ENCODE data around the gene ITGA2. TPM values are rescaled to one million over a fixed set of nuclear protein-coding genes. Genes with fewer than 3 reads are reported as not detected.

ITGA2 gene
- total and polyA plus RNA-seq, 2 donors (not counting 1 experiment from before 2014, with no cell fraction given) = not detected

DNA sequence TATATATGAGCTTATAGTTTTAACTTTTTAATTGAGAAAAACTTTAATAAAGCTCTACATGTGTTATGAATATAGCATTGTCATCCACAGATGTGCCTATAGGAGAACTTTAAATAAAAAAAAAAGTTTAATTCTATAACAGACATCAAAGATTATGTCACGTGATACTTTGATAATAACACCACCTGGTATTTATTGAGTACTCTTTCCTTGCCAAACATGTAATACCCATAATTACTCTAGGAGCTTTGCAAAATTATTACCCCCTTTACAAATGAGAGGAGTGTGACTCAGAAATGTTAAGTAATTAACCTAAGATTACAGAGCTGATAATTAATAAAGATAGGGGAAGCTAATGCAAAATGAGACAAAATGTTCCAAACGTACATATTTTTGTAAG is 43.0 kb downstream of the ITGA2 start:
- H3K36me3 ChIP-seq (replicated peaks in 1 of 2; ENCODE audit: control extremely low read depth in 1 of 2, control insufficient read depth in 1 of 2, extremely low read depth in 1 of 2, insufficient read depth in 2 of 2, low read length in 1 of 2) = no peaks in the 10 kb centered on the region
- DNase-seq (no peak), ATAC-seq (ENCODE audit: low read depth) (no peak)
- ChIA-PET POLR2A (no interaction called here), CTCF (no interaction called here)
- H3K4me1 ChIP-seq (ENCODE audit: control insufficient read depth in 2 of 2, insufficient read depth in 2 of 2, low read length in 2 of 2) = no peaks in the 10 kb centered on the region
- Mint-ChIP-seq H3K9me3 (ENCODE audit: insufficient read depth) (no peaks in the 10 kb centered on the region), H3K4me1 (no peaks in the 10 kb centered on the region), H3K27me3 (no peaks in the 10 kb centered on the region), H3K27ac (no peak overlapping the region), H3K4me3 (no peak overlapping the region)
- intact Hi-C loops (cut with micrococcal nuclease) = no loop called here
- no CpG with 5 or more reads among the region's 2 CpGs for WGBS (ENCODE audit: insufficient coverage)
- no peak overlapping the region for H3K4me3 ChIP-seq (ENCODE audit: control extremely low read depth in 1 of 5, extremely low read depth in 1 of 5, insufficient read depth in 1 of 5, low read depth in 2 of 5, low read length in 4 of 5)
- no peaks in the 10 kb centered on the region for H3K9me3 ChIP-seq (ENCODE audit: control extremely low read depth in 1 of 3, control insufficient read depth in 2 of 3, insufficient read depth in 1 of 3, low read length in 2 of 3)
- TF ChIP-seq, protein P1, sequence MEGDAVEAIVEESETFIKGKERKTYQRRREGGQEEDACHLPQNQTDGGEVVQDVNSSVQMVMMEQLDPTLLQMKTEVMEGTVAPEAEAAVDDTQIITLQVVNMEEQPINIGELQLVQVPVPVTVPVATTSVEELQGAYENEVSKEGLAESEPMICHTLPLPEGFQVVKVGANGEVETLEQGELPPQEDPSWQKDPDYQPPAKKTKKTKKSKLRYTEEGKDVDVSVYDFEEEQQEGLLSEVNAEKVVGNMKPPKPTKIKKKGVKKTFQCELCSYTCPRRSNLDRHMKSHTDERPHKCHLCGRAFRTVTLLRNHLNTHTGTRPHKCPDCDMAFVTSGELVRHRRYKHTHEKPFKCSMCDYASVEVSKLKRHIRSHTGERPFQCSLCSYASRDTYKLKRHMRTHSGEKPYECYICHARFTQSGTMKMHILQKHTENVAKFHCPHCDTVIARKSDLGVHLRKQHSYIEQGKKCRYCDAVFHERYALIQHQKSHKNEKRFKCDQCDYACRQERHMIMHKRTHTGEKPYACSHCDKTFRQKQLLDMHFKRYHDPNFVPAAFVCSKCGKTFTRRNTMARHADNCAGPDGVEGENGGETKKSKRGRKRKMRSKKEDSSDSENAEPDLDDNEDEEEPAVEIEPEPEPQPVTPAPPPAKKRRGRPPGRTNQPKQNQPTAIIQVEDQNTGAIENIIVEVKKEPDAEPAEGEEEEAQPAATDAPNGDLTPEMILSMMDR (IDR thresholded peaks at IDR 0.05) = no peak
- TF ChIP-seq EZH2 (IDR thresholded peaks at IDR 0.05; ENCODE audit: borderline replicate concordance, insufficient read depth, low read depth, low read length, poor library complexity, severe bottlenecking) = no peak
- no peak overlapping the region for H3K27ac ChIP-seq (ENCODE audit: low read length in 2 of 2)
- no peaks in the 10 kb centered on the region for H4K20me1 ChIP-seq (ENCODE audit: control insufficient read depth, insufficient read depth, low read length, poor library complexity, severe bottlenecking)
- no peak overlapping the region for H3K9ac ChIP-seq (ENCODE audit: low read length)
- no peaks in the 10 kb centered on the region for H3K79me2 ChIP-seq (ENCODE audit: control insufficient read depth, insufficient read depth, low read length)
- H3K27me3 ChIP-seq (replicated peaks in 1 of 4; ENCODE audit: control extremely low read depth in 1 of 4, control insufficient read depth in 3 of 4, insufficient read depth in 4 of 4, low read length in 3 of 4) = no peaks in the 10 kb centered on the region
- no peak overlapping the region for H3K4me2 ChIP-seq (replicated peaks; ENCODE audit: low read depth, low read length, poor library complexity, severe bottlenecking)
- no peak overlapping the region for H2AFZ ChIP-seq (ENCODE audit: insufficient read depth, low read depth, low read length, poor library complexity, severe bottlenecking)

DNA sequence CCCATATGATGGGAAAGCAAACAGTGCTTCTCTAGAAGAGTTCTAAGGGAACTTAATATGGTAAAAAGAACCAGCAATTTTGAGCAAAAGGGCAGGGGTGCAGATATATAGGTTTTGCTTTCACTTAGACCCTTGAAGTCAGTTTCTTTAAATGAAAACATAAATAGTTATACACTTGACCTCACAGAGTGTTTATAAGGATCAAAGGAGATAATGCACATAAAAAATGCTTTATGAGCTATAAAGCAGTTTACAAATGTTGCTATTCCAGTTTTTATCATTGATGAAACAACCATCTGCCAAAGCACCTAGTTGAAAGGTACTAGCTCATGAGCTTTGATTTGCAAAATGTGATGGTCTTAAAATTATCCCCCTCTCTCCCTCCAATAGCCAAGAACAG is 45.7 kb downstream of the ITGA2 start:
- intact Hi-C loops (cut with micrococcal nuclease) = no loop called here
- POLR2A ChIA-PET = no interaction called here
- CTCF ChIA-PET = interaction anchor here (0.7 kb wide), 1 partner anchor 104 kb away, joined by 3 read pairs; no protein-coding TSS in a partner anchor
- no peaks in the 10 kb centered on the region for H3K9me3 Mint-ChIP-seq (ENCODE audit: insufficient read depth)
- H3K27me3 ChIP-seq (replicated peaks in 1 of 4; ENCODE audit: control extremely low read depth in 1 of 4, control insufficient read depth in 3 of 4, insufficient read depth in 4 of 4, low read length in 3 of 4) = no peaks in the 10 kb centered on the region
- no peaks in the 10 kb centered on the region for H4K20me1 ChIP-seq (ENCODE audit: control insufficient read depth, insufficient read depth, low read length, poor library complexity, severe bottlenecking)
- no peak overlapping the region for H3K27ac ChIP-seq (ENCODE audit: low read length in 2 of 2)
- no peak overlapping the region for H2AFZ ChIP-seq (ENCODE audit: insufficient read depth, low read depth, low read length, poor library complexity, severe bottlenecking)
- no peaks in the 10 kb centered on the region for H3K27me3 Mint-ChIP-seq
- no peaks in the 10 kb centered on the region for H3K36me3 ChIP-seq (replicated peaks in 1 of 2; ENCODE audit: control extremely low read depth in 1 of 2, control insufficient read depth in 1 of 2, extremely low read depth in 1 of 2, insufficient read depth in 2 of 2, low read length in 1 of 2)
- H3K4me2 ChIP-seq (replicated peaks; ENCODE audit: low read depth, low read length, poor library complexity, severe bottlenecking) = no peak overlapping the region
- no peak overlapping the region for H3K4me3 Mint-ChIP-seq
- ATAC-seq (ENCODE audit: low read depth) (no peak), DNase-seq (no peak)
- H3K79me2 ChIP-seq (ENCODE audit: control insufficient read depth, insufficient read depth, low read length) = no peaks in the 10 kb centered on the region
- H3K9me3 ChIP-seq (ENCODE audit: control extremely low read depth in 1 of 3, control insufficient read depth in 2 of 3, insufficient read depth in 1 of 3, low read length in 2 of 3) = no peaks in the 10 kb centered on the region
- no peaks in the 10 kb centered on the region for H3K4me1 Mint-ChIP-seq
- H3K9ac ChIP-seq (ENCODE audit: low read length) = no peak overlapping the region
- TF ChIP-seq, protein P1 (IDR thresholded peaks at IDR 0.05) = no peak
- TF ChIP-seq EZH2 (IDR thresholded peaks at IDR 0.05; ENCODE audit: borderline replicate concordance, insufficient read depth, low read depth, low read length, poor library complexity, severe bottlenecking) = no peak
- H3K4me1 ChIP-seq (ENCODE audit: control insufficient read depth in 2 of 2, insufficient read depth in 2 of 2, low read length in 2 of 2) = no peaks in the 10 kb centered on the region
- no peak overlapping the region for H3K4me3 ChIP-seq (ENCODE audit: control extremely low read depth in 1 of 5, extremely low read depth in 1 of 5, insufficient read depth in 1 of 5, low read depth in 2 of 5, low read length in 4 of 5)
- H3K27ac Mint-ChIP-seq = no peak overlapping the region

Measured in B cell (primary cell).